Activated naive CD4-positive, alpha-beta T cell (primary cell): ENCODE results near the gene TENM4.

ENCODE experiments used
- DNase-seq, 4 experiments: peaks; one replicate each; lab custom pipeline; 2025; lab: John Stamatoyannopoulos, UW

Gene TENM4

DNA sequence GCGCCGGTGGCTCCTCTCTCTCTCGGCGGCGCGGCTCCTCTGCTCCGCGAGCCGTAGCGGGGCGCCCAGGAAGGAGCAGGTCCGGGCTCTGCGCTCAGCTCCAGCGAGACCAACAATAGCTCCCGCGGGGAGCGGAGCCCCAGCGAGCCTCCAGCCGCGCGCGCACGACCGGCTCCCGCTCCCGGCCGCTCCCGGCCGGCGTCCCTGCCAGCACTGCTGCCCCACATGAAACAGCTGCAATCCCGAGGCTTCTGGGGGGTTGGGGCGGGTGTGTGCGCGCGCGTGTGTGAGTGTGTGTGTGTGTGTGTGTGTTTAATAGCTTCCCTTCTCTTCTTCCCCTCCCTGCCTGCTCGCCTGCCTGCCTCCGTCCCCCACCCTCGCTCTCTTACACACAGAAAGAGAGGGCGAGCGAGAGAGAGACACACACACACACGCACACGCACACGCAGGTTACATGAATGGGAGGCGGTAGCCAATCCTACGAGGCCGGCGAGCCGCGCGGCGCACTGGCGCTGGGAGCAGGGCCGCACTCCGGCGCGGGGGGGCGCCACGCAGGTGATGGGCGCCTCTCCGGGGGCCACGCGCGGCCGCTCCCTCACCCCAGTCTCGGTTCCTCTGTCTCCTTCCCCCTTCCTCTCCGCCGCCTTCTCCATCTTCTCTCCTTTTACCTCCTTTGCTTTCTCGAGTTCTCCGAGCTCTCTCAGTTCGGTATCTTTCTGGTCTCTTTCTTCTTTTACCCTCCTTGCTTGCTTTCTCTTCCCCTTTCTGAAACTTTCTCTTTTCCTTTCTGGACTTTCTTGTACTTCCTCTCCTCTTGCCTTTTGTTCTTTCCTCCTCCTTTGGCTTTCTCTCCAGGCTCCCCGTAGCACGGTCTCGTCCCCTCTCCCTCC is at the start of gene TENM4:
TENM4 (minus strand) TSS at position 460 of the 890 bp plus-strand sequence. CDS start 371,086 bp downstream, outside the sequence.
- no peak for DNase-seq

DNA sequence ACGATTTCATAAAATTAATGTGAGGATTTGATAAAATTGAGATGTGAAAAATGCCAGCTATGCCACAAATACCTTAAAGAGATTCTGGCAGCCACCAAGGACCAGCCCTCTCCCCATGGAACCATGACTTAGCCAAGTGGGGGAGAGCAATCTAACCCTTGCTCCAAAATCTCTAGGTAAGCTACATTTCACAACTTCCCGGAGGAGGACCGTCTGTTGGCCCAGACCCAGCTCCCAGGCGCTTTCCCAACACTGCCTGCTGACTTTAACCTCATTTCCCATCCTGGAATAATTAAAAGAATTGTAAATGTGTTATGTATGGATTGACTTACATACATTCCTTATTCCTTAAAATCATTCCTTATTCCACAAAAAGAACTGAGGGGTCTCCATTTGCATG is 47.5 kb upstream of the TENM4 start:
- no peak for DNase-seq

DNA sequence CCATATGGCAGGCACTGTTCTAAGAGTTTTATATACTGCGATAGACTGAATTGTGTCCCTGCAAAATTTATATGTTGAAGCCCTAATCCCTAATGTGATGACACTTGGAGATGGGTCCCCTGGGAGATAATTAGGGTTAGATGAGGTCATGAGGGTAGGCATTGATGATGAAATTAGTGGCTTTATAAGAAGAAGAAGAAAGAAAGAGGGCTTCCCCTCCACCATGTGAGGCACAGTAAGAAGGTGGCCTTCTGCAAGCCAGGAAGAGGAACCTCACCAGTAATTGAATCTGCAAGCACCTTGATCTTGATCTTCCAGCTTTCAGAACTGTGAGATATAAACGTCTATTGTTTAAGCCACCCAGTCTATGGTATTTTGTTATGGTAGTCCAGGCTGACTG is 46.6 kb upstream of the TENM4 start:
- DNase-seq, result no peak

DNA sequence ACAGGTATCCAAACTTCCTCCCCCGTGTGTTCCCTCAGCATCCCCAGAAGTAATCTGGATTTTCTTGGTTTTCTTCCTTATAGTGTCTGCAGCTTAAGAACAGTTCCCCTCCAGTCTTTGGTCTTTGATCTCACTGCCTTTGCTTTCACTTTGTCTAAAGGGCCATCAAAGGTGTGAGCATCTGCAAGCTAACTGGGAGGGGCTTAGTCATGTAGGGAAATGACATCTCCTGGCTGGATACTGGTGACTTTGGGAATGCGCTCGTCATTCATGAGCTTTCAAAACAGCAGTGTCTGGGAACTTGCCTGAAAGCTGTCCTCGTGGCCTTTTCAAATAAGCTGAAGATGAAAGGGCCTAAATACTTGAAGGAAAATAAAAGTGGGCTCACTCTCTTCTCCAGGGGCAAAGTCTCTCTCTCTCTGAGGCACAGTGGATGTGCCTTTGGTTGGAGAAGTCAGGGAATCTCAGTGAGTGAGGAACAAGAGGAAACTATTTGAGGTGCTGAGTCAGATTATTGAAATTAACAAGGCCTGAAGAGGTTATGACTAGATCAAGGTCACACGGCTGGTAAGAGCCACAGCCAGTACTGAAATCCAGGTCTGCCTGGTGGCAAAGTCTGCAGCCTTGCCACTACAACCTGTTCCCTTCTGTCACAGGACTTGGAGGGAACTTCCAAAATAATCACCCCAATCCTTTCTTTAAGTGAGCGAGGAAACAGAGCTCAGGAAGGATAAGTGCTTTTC is 45.6 kb upstream of the TENM4 start:
- DNase-seq, result no peak

DNA sequence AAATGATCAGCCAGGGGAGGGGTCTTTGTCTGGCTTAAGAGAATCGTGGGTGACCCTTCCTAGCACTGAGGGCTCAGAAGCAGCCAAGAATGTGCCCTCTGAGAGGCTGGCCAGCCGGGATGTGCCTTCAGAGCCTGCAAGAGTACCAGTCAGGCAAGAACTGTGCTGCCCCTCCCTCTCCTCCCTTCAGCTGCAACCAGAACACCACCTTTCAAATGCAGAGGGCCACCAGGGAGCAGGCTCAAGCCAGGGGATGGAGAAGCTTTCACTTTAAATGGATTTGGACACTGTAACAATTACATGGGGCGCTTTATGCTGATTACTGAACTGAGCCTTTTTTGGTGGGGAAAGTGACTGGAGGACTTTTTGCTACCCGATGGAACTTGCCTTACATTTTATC is 44.9 kb upstream of the TENM4 start:
- DNase-seq, result no peak

DNA sequence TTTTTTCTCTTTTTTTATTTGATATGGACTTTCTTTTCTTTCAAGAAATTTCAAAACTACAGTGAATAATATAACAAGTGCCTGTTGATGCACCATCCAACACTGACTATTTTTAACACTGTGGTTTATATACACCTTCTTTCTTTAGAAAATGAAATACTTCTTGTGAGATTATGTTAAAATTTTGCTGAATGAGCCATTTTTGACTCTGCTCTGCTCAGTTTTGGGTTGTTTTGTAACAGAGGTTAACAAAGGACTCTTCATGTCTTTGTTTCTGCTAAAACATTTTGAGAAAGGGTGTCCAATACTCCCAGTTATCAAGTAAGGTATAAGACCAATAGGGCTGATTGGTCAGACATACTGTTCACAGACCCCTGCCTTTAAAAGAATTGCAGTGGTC is 44.0 kb upstream of the TENM4 start:
- DNase-seq, result no peak

DNA sequence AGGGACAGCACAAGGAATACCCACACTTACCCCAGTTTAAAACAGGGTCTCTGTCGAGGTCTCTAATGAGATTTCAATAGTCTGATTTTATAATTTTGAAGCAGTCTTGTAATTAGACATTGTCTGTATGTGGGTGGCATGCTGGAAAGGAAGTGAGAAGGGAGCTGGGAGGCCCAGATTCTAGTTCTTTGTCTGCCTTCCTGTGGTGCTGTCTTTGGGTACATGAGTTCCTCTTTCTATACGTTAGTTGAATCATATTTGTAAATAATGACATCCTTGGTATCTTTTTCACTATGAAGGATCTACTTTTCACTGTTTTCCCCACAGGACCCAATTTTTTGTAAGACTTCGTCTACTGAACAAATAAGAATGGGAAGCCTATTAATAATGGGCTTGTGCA is 42.0 kb upstream of the TENM4 start:
- DNase-seq, result no peak

DNA sequence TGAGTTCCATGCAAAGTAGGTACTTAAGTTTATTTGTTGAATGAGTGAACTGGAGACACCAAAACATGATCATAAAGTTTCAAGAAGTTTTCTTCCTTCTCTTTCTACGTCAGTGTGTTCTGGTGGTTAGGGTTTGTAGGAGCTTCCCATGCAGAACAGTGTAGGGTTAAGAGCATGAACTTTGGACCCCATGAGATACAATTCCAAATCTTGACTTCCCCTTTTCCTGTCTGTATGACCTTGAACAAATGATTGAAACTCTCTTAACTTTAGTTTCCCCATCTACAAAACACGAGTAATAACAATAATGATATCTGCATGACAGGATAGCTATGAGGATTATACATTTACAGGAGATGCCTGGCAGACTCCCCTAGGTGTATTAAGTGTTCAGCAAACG is 41.0 kb upstream of the TENM4 start:
- no peak for DNase-seq

DNA sequence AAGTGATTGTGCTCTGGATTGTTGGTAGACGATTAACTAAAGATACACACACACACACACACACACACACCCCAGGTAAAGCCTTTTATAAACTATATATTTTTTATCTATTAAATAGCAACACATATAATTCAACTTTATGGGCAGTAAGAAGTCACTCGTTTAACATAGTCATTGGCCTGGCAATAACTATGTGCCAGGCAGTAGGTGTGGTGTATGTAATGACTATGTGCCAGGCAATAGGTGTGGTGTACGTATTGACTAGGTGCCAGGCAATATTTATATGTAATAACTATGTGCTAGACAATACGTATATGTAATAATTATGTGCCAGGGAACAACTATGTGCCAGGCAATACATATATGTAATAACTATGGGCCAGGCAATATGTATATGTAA is 40.0 kb upstream of the TENM4 start:
- DNase-seq, result no peak

DNA sequence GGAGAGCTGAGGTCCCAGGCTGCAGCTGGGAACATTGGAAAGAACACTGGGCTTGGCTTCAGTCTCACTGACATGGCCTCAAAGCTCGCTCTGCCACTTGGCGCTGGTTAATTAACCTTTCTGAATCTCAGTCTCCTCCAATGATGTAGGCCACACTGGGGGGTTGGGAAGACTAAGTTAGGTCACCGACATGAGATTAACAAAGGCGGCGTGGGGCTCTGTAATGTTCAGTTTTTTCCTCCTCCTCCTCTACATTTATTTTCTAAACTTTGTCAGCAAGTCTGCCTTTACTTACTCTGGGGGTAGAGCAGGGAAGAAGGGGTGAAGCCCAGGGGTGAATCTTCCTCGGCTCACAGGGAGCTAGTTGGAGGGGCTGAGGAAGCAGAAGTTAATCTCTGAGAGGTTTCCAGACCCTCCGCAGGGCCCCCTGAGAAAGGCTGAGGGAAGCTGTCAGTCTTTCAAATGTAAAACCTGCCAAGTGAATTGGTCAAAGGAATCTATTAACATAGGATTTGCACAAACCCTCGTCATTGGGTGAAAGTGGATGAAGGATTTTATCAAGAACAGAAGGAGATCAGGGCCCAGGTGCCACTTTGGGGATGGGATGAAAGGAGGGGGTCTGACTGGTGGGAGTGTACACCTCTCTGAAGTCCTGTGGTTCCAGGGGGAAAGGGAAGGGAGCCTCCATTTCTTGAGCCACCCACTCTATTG is 32.1 kb upstream of the TENM4 start:
- no peak for DNase-seq

DNA sequence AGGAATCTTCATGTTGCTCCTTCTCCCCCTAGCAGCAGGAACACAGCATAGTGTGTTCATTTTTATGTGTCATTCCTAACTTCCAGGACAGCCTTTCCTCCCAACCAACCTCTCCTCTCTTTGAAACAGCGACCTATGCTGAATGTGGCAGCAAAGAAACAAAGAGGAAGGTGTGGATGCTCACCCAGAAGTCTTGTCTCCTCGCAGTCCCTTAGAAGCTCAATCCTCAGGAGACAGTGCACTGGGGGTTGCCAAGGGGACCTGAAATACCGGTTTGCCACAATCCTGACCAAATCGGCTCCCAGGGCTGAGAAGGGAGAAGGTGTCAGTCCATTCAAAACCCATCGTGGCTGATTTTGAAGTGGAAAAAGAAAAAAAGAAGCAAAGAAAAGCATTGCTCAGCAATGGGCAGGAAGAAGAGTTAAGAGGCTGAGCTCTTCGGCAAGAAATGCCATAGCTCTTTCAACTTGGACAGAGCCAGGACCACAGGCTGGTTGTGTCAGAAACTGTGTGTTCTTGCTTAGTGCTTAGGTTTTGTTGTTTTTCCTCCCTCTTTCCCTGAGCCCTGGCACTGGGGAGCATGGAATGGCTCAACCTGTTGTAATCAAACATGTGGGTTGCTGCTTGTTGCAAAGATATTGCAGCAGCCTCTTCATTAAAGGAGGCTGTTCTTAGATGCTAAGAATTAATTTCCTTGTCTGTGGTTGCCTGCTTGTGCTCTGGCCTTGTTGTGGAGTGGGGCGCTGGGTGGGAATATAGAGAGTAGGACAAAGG is 30.4 kb upstream of the TENM4 start:
- DNase-seq, result no peak

DNA sequence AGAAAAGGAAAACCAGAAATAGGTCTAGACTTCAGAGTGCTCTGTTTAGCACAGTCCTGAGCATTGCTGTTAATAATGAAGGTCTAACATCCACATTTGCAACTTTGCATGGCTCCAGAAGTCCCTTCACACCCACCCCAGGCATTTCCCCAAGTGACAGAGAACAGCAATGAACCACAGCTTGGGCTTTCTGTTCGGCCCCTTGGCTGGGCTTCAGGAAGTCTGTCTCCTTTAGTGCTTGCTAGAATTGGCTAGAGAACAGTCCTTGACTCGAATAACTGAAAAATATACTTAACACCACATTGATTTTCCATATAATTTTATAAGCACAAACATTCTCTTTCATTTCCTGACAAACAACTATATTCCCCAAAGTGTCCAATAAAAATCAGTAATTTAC is 29.3 kb upstream of the TENM4 start:
- no peak for DNase-seq

DNA sequence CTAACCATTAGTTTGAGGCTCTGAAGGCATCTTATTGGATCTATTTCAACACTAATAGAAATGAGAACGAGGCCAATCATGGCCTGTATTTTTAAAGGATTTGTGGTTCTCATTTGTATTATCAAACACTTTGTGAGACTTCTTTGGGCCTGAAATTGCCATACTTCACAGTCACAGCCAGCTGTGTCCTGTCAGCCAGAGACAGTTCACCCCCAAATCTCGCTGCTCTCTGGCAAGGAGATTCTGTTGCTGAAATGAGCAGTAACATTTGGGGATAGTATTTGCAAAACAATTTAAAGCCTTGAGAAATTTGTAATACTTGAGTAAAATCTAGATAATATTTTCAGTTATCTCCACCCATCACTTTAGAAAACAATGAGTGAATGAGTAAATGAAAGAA is 26.9 kb upstream of the TENM4 start:
- DNase-seq, result no peak

DNA sequence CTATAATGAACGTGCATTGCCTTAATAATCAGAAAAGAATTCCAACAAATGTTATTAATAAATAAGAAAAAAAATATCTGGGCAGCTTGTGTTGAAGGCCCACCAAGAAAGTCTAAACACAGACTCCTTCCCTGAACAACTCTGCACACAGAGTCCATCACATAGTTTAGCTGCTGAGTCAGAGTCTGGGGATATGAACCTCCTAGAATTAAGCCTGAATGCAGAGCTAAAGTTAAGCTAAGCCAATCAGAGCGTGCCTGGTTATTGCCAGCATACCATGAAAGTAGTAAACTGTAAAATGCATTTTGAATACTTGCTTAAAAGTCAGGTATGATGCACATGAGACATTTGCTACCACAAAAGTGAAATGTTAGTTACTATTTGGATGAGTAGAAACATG is 25.6 kb upstream of the TENM4 start:
- DNase-seq, result no peak

DNA sequence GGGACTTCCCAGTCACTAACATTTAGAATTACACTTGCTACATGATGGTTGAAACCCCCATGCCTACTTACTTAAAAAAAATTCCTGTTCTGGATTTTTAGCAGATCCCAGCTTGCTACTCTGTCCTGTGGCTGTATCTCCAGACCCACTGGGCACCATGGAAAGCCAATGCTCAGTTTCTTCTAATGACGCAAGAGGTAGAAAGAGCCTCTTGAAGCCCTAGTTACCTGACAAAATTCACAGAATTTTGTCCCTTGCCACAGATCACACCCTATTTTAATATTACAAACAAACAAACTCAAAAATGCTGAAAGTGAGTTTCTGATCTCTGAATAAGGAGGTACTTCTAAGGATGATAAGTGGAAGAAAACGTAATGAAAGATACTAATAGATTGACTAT is 24.3 kb upstream of the TENM4 start:
- DNase-seq, result no peak

DNA sequence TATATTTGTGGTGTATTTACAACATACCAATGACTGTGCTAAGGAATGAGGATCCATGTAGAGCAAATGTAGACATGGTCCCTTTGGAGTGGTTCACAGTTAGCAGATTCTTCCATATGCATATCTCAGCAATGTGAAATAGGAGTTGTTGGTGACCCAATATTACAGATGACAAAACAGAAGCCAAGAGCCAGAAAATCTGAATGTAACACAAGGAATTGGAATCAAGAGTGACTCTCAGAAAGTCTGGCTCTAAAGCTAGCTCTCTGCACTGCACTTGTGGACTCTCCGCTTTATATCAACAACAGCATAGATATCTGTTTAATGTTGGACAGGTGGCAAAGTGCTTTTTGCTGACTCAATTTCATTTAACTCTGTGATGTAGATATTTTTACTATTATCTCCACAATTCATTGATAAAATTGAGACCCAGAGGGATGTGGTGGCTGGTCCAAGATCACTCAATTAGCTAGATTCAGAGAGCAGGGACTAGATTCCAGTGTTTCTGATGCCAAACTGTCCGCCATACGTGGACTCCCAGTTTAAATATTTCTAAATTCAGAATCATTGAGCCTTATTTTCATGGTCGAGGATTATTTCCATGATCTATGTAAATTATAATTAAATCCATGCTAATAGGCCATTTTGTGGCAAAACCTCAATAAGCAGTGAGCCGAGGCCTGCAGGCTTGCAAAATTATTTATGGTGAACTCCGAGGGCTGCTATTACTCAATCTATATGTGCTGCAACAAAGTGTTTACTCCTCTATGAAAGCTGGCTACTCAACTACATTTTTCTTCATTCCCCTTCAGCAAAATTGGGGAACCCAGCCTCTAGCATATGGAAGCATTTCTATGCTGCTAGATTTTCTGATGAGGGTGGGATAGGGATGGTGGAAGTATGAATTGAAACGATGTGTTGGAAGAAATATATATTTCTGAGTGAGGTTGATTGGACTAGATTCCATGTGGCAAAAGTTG is 21.1 kb upstream of the TENM4 start:
- DNase-seq, result no peak

DNA sequence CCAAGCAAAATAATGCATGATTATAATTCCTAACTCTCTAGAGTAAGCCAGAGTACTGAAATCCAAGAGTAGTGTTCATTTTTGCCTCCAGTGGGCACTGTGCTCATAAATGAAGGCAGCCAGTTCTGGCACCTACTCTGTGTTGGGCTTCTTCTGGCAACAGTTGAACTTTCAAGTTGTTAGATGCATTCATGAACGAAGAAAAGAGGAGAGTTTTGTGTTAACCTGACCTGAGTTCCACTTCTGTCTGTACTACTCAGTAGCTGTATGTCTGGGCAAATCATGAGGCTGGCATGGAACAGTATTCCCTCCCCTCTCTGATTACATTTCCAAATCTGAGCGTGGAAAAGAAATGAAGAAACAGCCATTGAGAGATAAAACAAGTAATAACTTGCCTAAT is 20.3 kb upstream of the TENM4 start:
- DNase-seq, result no peak

DNA sequence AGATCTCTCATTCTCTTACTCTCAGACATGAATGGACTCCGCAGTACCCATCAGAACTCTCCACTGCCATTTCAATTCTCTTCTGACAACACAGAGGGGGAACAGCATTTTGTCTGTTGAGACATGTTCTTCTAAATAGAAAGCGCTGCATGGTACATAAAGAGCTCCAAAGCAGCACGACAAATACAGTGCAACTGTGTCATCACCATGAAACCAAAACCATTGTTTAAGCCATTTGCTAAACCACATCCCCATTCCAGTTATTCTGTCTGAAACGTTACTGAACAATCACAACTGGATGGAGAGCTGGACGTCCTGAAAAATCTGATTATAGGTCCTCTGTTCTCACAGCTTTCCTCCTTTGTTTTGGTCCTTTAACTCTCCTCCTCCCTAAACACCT is 17.9 kb upstream of the TENM4 start:
- no peak for DNase-seq

DNA sequence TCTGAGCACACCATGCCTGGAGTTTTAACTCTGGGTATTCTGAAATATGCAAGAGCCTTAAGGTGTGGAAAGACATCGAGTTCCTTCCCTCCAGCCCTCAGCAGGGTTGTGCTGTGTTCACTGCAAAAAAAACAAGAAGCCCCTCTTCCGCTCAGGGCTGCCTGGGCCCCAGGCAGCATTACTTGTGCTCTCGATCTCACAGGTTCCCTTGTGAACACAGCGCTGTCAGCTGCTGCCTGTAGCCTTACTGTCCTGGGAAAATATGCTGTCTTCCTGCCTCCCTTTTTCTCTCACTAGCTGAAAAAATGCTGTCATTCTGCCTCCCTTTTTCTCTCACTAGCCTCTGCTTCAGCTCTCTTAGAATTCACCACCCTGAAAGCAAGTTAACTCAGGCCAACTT is 15.7 kb upstream of the TENM4 start:
- DNase-seq, result no peak

DNA sequence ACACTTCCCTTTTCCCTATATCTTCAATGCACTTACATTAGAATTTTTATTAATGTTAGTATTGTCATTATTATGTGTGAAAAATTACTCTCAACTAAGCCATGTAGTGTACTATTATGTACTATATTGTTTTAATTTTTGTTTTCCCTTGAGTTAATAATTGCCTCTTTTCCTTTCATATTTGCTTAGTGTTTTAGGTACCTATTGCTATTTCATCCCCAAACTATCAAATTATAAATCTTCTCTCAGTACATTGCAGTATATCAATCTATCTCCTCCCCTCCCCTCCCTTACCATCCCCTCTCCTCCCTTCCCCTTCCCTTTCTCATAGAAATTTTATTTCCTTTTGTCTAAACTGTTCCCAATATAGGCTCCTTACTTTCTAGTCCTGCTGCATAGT is 12.8 kb upstream of the TENM4 start:
- no peak for DNase-seq

DNA sequence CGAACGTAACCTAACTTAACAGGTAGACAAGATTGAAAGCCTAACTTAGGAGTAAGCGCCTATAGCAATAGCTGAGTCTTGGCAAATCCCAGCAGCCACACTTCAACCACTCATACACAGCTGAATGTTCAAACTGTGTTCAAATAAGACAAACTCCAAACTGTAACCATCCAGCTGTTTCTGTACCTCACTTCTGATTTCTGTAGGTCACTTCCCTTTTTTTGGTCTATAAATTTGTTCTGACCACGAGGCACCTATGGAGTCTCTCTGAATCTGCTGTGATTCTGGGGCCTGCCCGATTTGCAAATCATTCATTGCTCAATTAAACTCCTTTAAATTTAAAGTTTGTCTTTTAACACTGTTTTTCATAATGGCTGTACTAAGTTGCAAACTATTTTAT is 8.2 kb upstream of the TENM4 start:
- DNase-seq, result no peak
